Measurements from ENCODE around the gene KRT33A.

GRCh38 chr17:41327411-41328120 lies 23.1 kb downstream of the KRT33A start:
- TF ChIP-seq EP300 (IDR thresholded peaks at IDR 0.05) (no peak), CTCF (IDR thresholded peaks at IDR 0.05) (no peak), POLR2A (IDR thresholded peaks at IDR 0.05) (no peak)
